GM10248 (cell line): ENCODE measurements around the gene TOX2.

Source experiments
- CTCF ChIA-PET: fragments of 300-600 bp; sonication (Branson Sonifier 250); formaldehyde crosslinking; extraction: SDS; loops from one replicate; lab custom pipeline; 2021; ENCODE audit warnings: antibody characterized with exemption; lab: Yijun Ruan, JAX
- POLR2A ChIA-PET: fragments of 350-650 bp; sonication (Branson Sonifier 250); formaldehyde crosslinking; extraction: SDS; loops from one replicate; lab custom pipeline; 2020; ENCODE audit warnings: antibody characterized with exemption; lab: Yijun Ruan, JAX
- DNase-seq: peaks from one replicate; pipeline ENCODE4 v3.0.0; 2012; ENCODE audit errors: extremely low spot score
- TF ChIP-seq, protein P1 (sequence below): IDR thresholded peaks from 2 replicates; pipeline ENCODE4 v1.5.1; 2012; ENCODE audit warnings: mild to moderate bottlenecking, low read depth; ENCODE audit errors: extremely low read depth, missing control alignments, control extremely low read depth

TOX2 gene

DNA sequence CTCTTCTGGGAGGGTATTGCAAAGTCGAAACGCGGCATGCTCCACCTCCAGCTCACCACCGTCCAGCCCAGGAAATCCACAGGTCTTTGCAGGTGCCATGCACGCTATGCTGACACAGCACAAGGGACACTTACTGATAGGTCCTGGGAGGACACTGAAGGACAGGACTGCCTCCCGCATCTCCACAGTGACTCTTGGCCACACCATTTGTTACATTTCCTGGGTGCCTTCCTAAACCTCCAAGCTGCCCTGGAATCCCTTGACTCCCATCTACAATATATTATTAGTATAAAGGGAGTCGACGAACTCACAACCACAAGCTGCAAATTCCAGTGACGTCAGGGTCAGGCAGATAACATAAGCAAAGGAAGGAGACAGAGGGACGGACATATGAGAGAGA, 165.4 kb downstream of the TOX2 start:
- POLR2A ChIA-PET = no interaction called here

GRCh38 chr20:44080646-44081267, 166.1 kb downstream of the TOX2 start:
- DNase-seq = peak; percentile 86
- CTCF ChIA-PET = interaction anchor here (0.6 to 9.3 kb wide), 57 partner anchors 8 to 634 kb away, joined by 3 to 157 read pairs (median 4); no protein-coding TSS in a partner anchor
- POLR2A ChIA-PET = no interaction called here
- TF ChIP-seq, protein P1, sequence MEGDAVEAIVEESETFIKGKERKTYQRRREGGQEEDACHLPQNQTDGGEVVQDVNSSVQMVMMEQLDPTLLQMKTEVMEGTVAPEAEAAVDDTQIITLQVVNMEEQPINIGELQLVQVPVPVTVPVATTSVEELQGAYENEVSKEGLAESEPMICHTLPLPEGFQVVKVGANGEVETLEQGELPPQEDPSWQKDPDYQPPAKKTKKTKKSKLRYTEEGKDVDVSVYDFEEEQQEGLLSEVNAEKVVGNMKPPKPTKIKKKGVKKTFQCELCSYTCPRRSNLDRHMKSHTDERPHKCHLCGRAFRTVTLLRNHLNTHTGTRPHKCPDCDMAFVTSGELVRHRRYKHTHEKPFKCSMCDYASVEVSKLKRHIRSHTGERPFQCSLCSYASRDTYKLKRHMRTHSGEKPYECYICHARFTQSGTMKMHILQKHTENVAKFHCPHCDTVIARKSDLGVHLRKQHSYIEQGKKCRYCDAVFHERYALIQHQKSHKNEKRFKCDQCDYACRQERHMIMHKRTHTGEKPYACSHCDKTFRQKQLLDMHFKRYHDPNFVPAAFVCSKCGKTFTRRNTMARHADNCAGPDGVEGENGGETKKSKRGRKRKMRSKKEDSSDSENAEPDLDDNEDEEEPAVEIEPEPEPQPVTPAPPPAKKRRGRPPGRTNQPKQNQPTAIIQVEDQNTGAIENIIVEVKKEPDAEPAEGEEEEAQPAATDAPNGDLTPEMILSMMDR = peak; percentile 95

More for the DNA sequence above, 165.4 kb downstream of the TOX2 start:
- TF ChIP-seq, protein P1 = no peak
- DNase-seq = no peak
- CTCF ChIA-PET = interaction anchor here (0.6 to 9.3 kb wide), 56 partner anchors 8 to 634 kb away, joined by 3 to 157 read pairs (median 4); no protein-coding TSS in a partner anchor

DNA sequence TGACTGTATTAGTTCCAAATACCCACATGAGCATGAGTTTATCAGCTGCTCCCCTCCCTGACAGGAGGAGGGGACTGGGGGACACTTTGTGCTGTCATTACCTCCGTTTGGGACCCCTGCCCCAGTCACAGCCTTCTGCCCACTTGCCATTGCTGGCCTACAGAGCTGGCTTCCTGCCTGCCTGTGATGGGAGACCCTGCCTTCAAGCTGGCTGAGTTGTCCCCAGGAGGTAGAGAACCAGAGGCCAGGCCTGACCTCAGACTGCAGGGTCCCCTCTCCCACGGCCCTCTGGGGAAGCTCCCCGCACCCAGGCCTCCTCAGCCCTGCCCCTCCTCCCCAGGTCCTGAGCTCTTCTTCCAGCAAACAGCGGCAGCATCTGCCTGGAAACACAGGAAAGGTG, 166.8 kb downstream of the TOX2 start:
- ChIA-PET CTCF (interaction anchor here (0.9 to 9.3 kb wide), 15 partner anchors 9 to 639 kb away, joined by 3 to 157 read pairs (median 5); no protein-coding TSS in a partner anchor), POLR2A (interaction anchor here (0.5 to 0.6 kb wide), 2 partner anchors 625 to 639 kb away, joined by 3 to 4 read pairs; no protein-coding TSS in a partner anchor)
- no peak for DNase-seq
- TF ChIP-seq, protein P1 = no peak

- TF ChIP-seq, protein P1 = no peak
- DNase-seq = no peak
- ChIA-PET CTCF (interaction anchor here (0.9 to 9.3 kb wide), 14 partner anchors 9 to 640 kb away, joined by 3 to 157 read pairs (median 6); no protein-coding TSS in a partner anchor), POLR2A (interaction anchor here (0.6 kb wide), 1 partner anchor 625 kb away, joined by 4 read pairs; no protein-coding TSS in a partner anchor)
These were observed 167.2 kb downstream of the TOX2 start for GRCh38 chr20:44081888-44082287.

- TF ChIP-seq, protein P1 = no peak
- ChIA-PET CTCF (interaction anchor here (0.8 to 9.3 kb wide), 9 partner anchors 9 to 634 kb away, joined by 3 to 157 read pairs (median 3); no protein-coding TSS in a partner anchor), POLR2A (no interaction called here)
- no peak for DNase-seq
These were observed 168.7 kb downstream of the TOX2 start for GRCh38 chr20:44083220-44083933.

- no peak for DNase-seq
- CTCF ChIA-PET = interaction anchor here (0.7 to 9.3 kb wide), 7 partner anchors 8 to 635 kb away, joined by 3 to 157 read pairs (median 3); no protein-coding TSS in a partner anchor
- TF ChIP-seq, protein P1 = no peak
- POLR2A ChIA-PET = no interaction called here
These were observed 169.8 kb downstream of the TOX2 start for GRCh38 chr20:44084439-44084838.
